Sigmoid colon (tissue), 4 donors: ENCODE data around the gene LRRC55.

Experiments used
- EP300 ChIP-seq, 4 donors: sonication (generic); formaldehyde crosslinking; IDR thresholded peaks; one replicate each; pipeline ENCODE4 v1.6.1; 2017; ENCODE audit warnings: antibody characterized with exemption in 4 of 4
- POLR2A ChIP-seq, 2 donors: fragments of 450-650 bp; IDR thresholded peaks; one replicate each; pipeline ENCODE4 v1.6.1; 2016; ENCODE audit warnings: antibody characterized with exemption in 2 of 2, mild to moderate bottlenecking in 2 of 2, moderate library complexity in 2 of 2
- POLR2AphosphoS5 ChIP-seq, 4 donors: sonication (generic); formaldehyde crosslinking; IDR thresholded peaks; one replicate each; pipeline ENCODE4 v1.6.1; 2017; ENCODE audit warnings: antibody characterized with exemption in 4 of 4
- TF ChIP-seq, protein P1 (sequence below), 4 experiments: fragments of 450-650 bp in 3 of 4; fragments of 200-600 bp in 1 of 4; IDR thresholded peaks; one replicate each; pipeline ENCODE4 v1.5.1; 2016 to 2019; ENCODE audit warnings: antibody characterized with exemption in 4 of 4, mild to moderate bottlenecking in 3 of 4, moderate library complexity in 2 of 4

DNA sequence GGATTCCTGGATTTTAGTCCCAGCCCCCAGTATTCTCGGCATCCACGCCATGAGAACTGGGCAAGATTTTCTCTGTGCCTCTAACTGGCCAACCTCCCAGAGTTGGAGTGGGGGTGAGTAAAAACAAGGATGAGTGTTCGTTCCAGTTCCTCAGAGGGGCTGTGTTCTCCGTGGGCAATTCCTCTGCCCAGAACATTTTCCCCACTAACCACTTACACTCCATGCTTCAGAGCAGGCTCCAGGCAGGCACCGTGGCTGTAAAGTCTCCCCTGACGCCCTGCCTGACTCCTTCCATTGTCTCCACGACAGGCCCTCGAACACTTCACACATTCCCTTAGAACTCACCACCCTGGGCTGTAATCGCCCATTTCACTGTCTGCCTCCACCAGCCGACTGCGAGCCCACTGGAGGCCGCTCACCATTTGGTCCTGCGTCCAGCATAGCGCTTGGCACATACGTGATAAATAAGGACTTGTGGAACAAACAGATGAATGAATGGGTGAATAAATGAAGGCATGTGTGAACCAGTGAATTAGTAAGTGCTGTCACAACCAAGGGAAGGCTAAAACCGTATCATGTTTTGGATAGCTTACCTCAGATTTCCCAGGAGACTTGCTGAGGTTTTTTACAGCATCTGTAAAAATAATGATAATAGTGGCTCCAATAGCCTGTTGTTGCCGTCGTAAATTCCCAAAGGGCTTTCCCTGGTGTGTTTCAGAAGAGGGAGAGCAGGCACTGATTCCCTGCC is 49.2 kb downstream of the LRRC55 start:
- TF ChIP-seq POLR2AphosphoS5 (IDR thresholded peaks at IDR 0.05) (no peak), POLR2A (IDR thresholded peaks at IDR 0.05) (no peak), EP300 (IDR thresholded peaks at IDR 0.05) (no peak)
- TF ChIP-seq, protein P1, sequence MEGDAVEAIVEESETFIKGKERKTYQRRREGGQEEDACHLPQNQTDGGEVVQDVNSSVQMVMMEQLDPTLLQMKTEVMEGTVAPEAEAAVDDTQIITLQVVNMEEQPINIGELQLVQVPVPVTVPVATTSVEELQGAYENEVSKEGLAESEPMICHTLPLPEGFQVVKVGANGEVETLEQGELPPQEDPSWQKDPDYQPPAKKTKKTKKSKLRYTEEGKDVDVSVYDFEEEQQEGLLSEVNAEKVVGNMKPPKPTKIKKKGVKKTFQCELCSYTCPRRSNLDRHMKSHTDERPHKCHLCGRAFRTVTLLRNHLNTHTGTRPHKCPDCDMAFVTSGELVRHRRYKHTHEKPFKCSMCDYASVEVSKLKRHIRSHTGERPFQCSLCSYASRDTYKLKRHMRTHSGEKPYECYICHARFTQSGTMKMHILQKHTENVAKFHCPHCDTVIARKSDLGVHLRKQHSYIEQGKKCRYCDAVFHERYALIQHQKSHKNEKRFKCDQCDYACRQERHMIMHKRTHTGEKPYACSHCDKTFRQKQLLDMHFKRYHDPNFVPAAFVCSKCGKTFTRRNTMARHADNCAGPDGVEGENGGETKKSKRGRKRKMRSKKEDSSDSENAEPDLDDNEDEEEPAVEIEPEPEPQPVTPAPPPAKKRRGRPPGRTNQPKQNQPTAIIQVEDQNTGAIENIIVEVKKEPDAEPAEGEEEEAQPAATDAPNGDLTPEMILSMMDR (IDR thresholded peaks at IDR 0.05): no peak
